ENCODE data around the gene PRTG. TPM values are rescaled to one million over a fixed set of nuclear protein-coding genes. Genes with fewer than 3 reads are reported as not detected.

Gene PRTG
- total RNA-seq, 1 experiment from 2014 or later, result 11.4 TPM

DNA sequence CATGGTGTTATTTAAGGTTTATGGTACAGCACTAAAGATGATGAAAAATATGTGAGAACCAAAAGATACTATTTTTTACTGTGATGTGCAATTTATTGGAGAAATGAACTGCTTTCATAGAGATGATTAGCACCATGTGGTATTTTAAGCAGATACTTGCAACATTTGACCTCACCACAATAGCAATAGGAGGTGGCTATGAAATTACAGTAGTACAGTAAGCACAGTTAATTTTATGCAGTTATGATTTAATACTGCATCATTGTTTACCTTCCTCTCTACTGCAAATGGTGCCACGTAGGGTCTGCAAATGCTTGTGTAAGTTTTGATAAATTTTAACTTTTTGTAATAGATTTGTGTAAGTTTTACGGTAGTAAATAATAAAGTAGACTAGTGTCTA lies 168.9 kb downstream of the PRTG start:
- TF ChIP-seq, protein P1, sequence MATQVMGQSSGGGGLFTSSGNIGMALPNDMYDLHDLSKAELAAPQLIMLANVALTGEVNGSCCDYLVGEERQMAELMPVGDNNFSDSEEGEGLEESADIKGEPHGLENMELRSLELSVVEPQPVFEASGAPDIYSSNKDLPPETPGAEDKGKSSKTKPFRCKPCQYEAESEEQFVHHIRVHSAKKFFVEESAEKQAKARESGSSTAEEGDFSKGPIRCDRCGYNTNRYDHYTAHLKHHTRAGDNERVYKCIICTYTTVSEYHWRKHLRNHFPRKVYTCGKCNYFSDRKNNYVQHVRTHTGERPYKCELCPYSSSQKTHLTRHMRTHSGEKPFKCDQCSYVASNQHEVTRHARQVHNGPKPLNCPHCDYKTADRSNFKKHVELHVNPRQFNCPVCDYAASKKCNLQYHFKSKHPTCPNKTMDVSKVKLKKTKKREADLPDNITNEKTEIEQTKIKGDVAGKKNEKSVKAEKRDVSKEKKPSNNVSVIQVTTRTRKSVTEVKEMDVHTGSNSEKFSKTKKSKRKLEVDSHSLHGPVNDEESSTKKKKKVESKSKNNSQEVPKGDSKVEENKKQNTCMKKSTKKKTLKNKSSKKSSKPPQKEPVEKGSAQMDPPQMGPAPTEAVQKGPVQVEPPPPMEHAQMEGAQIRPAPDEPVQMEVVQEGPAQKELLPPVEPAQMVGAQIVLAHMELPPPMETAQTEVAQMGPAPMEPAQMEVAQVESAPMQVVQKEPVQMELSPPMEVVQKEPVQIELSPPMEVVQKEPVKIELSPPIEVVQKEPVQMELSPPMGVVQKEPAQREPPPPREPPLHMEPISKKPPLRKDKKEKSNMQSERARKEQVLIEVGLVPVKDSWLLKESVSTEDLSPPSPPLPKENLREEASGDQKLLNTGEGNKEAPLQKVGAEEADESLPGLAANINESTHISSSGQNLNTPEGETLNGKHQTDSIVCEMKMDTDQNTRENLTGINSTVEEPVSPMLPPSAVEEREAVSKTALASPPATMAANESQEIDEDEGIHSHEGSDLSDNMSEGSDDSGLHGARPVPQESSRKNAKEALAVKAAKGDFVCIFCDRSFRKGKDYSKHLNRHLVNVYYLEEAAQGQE (IDR thresholded peaks at IDR 0.05; ENCODE audit: insufficient read depth in 1 of 2, low read depth in 2 of 2, low read length in 1 of 2), result no peak
- TF ChIP-seq CTCF (IDR thresholded peaks at IDR 0.05), result no peak
- no peak for TF ChIP-seq SIN3A (IDR thresholded peaks at IDR 0.05; ENCODE audit: borderline replicate concordance, insufficient read depth, low read depth, low read length)
- TF ChIP-seq POLR2AphosphoS5 (IDR thresholded peaks at IDR 0.05; ENCODE audit: low read depth, low read length), result no peak
- no peak for TF ChIP-seq TCF7L2 (IDR thresholded peaks at IDR 0.05; ENCODE audit: low read depth, low read length)
- CTCF ChIA-PET, result interaction anchor here (0.5 kb wide), 1 partner anchor 8 kb away, joined by 4 read pairs; no protein-coding TSS in a partner anchor
- in situ Hi-C loops (cut with HindIII; ENCODE audit: low pct_unique_long_range_greater_than_20kb, low sequenced_read_pairs) (no loop called here), intact Hi-C loops (cut with micrococcal nuclease; ENCODE audit: unreplicated experiment) (no loop called here)
- H3K27ac ChIP-seq (ENCODE audit: low read length), result no peak overlapping the region
- H3K9me3 ChIP-seq (ENCODE audit: control insufficient read depth, insufficient read depth, low read depth, low read length), result no peaks in the 10 kb centered on the region
- H3K4me3 ChIP-seq (ENCODE audit: low read depth in 2 of 2, low read length in 2 of 2), result no peak overlapping the region
- no peaks in the 10 kb centered on the region for H3K4me1 ChIP-seq (ENCODE audit: control insufficient read depth, insufficient read depth, low read length)
- POLR2A ChIA-PET, result no interaction called here
- no peaks in the 10 kb centered on the region for H3K36me3 ChIP-seq (ENCODE audit: control insufficient read depth, insufficient read depth, low read length)
- DNase-seq (ENCODE audit: low read depth, low spot score) (no peak), ATAC-seq (no peak)
- H3K27me3 ChIP-seq (ENCODE audit: control insufficient read depth, insufficient read depth, low read length), result no peaks in the 10 kb centered on the region
- no TSS peak for BruUV-seq (replicated peaks)

DNA sequence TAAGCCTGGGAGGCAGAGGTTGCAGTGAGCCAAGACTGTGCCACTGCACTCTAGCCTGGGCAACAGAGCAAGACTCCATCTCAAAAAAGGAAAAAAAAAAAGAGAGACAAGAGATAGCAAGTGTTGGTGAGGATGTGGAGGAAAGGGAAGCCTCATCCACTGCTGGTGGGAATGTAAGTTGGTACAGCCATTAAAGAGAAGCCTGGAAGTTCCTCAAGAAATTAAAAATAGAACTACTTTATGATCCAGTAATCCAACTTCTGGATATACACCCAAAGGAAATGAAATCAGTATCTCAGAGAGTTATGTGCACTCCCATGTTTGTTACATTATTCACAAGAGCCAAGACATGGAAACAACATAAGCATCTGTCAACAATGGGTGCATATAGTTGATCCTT lies 169.7 kb downstream of the PRTG start:
- H3K27me3 ChIP-seq (ENCODE audit: control insufficient read depth, insufficient read depth, low read length), result no peaks in the 10 kb centered on the region
- no peak overlapping the region for H3K4me3 ChIP-seq (ENCODE audit: low read depth in 2 of 2, low read length in 2 of 2)
- no peak for DNase-seq (ENCODE audit: low read depth, low spot score)
- intact Hi-C loops (cut with micrococcal nuclease; ENCODE audit: unreplicated experiment) (no loop called here), in situ Hi-C loops (cut with HindIII; ENCODE audit: low pct_unique_long_range_greater_than_20kb, low sequenced_read_pairs) (no loop called here)
- no peaks in the 10 kb centered on the region for H3K36me3 ChIP-seq (ENCODE audit: control insufficient read depth, insufficient read depth, low read length)
- TF ChIP-seq CTCF (IDR thresholded peaks at IDR 0.05) (no peak), TCF7L2 (IDR thresholded peaks at IDR 0.05; ENCODE audit: low read depth, low read length) (no peak), POLR2AphosphoS5 (IDR thresholded peaks at IDR 0.05; ENCODE audit: low read depth, low read length) (no peak), SIN3A (IDR thresholded peaks at IDR 0.05; ENCODE audit: borderline replicate concordance, insufficient read depth, low read depth, low read length) (no peak)
- TF ChIP-seq, protein P1 (IDR thresholded peaks at IDR 0.05; ENCODE audit: insufficient read depth in 1 of 2, low read depth in 2 of 2, low read length in 1 of 2), result no peak
- CTCF ChIA-PET, result no interaction called here
- H3K27ac ChIP-seq (ENCODE audit: low read length), result no peak overlapping the region
- POLR2A ChIA-PET, result interaction anchor here (0.6 kb wide), 1 partner anchor 13 kb away, joined by 4 read pairs; no protein-coding TSS in a partner anchor
- no peaks in the 10 kb centered on the region for H3K9me3 ChIP-seq (ENCODE audit: control insufficient read depth, insufficient read depth, low read depth, low read length)
- no peaks in the 10 kb centered on the region for H3K4me1 ChIP-seq (ENCODE audit: control insufficient read depth, insufficient read depth, low read length)
- no peak for ATAC-seq
- no TSS peak for BruUV-seq (replicated peaks)
